GM18519 (cell line): ENCODE measurements around the gene LY6G5B.

Experiments
- ATAC-seq: cut with Tn5 transposase; IDR thresholded peaks from one replicate; pipeline ENCODE4 v1.9.1; 2021; ENCODE audit warnings: mild to moderate bottlenecking, moderate library complexity; ENCODE audit not compliant: unreplicated experiment, low FRiP score

LY6G5B gene, protein sequence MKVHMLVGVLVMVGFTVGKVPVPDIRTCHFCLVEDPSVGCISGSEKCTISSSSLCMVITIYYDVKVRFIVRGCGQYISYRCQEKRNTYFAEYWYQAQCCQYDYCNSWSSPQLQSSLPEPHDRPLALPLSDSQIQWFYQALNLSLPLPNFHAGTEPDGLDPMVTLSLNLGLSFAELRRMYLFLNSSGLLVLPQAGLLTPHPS

DNA sequence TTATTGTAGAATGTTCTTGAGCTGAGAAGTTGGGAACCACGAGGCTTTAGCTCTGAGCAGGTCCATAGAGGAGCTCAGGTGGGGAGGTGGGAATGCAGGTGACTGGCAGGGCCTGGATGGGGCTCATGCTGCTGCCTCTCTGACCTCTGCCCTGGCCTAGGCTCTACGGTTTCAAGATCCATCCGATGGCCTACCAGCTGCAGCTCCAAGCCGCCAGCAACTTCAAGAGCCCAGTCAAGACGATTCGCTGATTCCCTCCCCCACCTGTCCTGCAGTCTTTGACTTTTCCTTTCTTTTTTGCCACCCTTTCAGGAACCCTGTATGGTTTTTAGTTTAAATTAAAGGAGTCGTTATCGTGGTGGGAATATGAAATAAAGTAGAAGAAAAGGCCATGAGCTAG, at the start of gene LY6G5B:
LY6G5B (plus strand) TSS at position 301 of the 400 bp plus-strand sequence. CDS start 975 bp downstream, outside the sequence.
- no peak for ATAC-seq

DNA sequence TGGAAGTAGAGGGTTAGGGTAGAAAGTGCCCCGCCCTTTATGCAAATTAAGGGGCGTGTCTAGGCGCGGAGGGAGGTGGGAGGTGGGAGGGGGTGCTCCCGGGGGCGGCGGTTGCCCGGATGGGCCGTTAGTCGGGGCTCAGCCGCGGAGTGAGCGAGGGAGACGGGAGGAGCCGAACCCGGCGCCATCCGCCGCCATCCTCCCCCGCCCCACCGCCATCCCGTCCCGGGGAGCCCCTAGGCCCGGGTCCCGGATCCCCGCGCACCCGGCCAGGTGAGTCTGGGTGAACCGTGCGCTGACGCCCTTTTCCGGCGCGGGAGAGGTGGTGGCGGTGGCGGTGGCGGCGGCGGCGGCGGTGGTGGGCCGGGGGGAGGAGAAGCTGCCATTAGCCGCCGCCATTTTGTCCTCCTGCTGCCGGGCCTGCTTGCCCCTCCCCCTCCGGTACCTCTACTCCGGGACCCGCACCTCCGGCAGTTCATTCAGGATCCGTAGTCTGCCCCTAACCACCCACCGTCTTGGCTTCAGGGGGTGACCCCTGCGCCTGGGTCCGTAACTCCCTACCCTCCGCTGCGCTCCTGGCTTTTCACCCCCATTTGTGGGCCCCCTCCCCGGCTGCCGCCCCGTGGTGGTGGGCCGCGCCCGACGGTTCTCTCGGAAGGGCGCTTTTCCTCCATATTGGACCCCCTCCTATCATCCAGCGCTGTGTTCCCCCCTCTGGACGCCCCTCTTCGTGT, 49.0 kb upstream of the LY6G5B start, which contains the start of gene PRRC2A:
PRRC2A (plus strand) TSS at position 130 of the 734 bp plus-strand sequence. CDS start 2,075 bp downstream, outside the sequence.
- peak; percentile 31 for ATAC-seq

DNA sequence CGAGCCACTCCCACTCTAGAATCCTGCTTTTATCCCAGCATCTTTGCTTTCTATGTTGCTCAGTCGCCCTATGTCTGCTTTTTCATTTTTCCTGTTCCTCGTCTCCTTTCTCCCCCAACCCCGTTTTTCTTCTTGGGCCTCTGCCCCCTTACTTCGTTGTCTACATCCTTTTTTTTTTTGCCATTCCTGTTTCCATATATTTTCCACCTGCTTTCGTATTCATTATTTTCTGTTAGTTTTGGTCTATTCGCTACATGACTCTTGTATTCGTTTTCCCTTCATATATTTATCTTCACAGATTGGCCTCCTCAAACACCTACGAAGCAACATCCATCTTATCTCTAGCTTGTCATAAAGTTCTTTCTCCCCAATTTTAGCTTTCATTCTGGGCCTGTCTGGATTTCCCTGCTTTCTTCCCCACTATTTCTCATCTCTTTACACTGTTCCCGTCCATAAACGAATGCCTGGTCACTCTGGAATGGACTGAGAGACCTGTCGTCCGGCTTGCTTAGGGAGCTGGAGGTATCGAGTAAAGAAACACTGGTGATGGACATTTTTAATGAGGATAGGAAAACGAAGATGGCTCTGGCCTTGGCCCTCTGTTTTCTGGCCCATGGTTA, 48.3 kb upstream of the LY6G5B start:
- no peak for ATAC-seq

DNA sequence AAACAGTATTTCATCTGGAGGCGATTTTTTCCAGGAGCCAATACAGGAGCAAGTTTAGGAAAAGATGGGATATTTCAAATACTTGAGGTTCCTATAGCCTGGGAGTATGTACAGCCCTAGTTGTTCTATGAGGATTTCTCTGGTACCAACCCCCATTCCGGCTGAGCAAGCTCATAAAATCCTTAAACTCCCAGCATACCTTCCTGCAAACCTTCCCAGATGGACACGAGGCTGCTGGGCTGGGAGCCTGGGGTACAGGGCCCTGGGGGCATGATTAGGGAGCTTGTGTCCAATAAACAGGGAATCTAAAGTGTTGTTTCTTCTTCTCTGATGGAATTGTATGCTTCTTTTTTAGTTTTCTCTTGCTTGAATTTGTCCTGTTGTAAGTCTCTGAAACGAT, 47.8 kb upstream of the LY6G5B start:
- ATAC-seq = no peak

DNA sequence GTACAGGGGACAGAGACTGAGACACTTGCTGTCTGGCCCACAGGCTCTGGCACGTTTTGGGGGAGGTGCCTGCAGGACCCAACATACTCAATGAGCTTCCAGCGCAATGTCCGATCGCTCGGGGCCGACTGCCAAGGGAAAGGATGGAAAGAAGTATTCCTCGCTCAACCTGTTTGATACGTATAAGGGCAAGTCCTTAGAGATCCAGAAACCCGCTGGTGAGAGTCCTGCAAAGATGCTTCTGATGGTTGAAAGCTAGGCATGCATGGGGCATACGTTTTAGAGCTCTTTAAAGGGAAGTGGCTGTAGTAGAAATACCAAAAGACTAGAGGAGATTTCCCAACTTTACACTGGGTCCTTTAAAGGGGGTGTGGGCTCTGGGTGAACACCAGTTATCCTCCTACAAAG, 47.1 kb upstream of the LY6G5B start:
- ATAC-seq = no peak

DNA sequence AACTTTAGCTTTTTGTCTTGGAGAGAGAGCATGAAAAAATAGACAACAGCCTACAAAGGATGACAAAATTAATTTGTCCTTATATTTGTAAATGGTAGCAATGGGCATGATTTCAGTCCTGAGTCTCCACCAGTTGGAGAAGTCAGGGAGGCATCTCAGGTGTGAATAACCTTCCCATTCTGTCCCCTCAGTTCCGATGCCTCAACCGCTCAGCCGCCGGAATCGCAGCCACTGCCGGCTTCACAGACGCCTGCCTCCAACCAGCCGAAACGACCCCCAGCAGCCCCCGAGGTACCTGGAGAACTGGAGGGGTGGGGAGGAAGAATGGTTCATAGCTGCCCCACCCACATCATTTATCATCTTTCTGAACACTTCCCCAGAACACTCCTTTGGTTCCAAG, 45.7 kb upstream of the LY6G5B start:
- ATAC-seq = no peak

DNA sequence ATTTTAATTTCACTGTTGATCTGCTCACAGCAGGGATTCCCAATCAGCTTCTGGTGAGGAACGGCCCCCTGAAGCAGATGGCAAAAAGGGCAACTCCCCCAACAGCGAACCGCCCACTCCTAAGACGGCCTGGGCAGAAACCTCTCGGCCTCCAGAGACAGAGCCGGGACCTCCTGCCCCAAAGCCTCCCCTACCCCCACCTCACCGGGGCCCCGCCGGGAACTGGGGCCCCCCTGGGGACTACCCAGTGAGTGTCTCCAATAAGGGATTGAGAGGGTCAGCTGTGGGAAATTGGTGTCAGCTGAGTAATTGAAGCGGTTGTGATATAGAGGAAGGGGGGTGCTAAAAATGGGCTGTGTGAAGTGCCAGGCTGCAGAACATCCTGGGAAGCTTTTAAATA, 42.8 kb upstream of the LY6G5B start:
- no peak for ATAC-seq

DNA sequence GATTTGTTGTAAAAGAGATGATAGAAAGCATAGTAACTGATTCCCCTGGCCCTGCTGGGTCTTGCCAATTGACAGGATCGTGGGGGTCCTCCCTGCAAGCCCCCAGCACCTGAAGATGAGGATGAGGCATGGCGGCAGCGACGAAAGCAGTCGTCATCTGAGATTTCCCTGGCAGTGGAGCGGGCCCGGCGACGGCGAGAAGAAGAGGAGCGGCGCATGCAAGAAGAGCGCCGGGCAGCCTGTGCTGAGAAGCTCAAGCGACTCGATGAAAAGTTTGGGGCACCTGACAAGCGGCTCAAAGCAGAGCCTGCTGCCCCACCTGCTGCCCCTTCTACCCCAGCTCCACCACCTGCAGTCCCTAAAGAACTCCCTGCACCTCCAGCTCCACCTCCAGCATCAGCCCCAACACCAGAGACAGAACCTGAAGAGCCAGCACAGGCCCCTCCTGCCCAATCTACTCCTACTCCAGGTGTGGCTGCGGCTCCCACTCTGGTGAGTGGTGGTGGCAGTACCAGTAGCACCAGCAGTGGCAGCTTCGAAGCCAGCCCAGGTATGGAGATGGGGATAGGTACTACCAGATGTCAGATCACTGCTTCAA, 42.0 kb upstream of the LY6G5B start:
- ATAC-seq = no peak

DNA sequence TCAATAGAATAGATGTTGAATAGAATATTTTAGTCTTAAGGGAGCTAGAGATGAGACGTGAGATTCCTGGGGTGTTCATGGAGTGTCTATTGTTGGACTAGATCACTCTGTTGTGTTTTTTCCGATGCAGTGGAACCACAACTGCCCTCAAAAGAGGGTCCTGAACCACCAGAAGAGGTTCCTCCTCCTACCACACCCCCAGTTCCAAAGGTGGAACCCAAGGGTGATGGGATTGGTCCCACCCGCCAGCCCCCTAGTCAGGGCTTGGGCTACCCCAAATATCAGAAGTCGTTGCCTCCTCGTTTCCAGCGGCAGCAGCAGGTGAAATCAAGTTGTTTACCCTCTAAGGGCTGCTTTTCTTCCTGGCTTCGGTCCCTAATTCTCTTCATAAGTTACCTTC, 40.8 kb upstream of the LY6G5B start:
- ATAC-seq = no peak

DNA sequence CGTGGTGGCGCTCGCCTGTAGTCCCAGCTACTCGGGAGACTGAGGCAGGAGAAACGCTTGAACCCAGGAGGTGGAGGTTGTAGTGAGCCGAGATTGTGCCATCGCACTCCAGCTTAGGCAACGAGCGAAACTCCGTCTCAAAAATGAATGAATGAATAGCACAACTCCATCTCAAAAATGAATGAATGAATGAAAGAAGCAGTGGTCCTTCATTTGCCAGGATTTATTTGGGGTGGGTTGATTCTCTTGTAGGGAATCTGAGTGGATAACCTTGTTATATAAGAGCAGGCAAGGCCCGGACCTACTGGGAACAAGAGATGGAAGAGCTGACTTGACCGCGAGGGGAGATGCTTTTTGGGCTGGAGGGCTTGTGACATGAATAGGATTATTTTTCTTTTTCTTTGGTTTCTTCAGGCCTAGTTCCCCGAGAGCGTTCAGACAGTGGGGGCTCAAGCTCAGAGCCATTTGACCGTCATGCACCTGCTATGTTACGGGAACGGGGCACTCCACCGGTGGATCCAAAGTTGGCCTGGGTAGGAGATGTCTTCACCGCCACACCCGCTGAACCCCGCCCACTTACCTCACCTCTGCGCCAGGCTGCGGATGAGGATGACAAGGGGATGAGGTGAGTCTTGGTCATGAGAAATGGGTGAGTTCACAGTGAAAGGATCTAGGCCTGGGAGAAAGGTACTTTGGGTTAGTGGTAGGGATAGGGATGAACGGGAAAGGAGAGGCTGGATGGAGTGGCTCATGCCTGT, 39.4 kb upstream of the LY6G5B start:
- no peak for ATAC-seq

DNA sequence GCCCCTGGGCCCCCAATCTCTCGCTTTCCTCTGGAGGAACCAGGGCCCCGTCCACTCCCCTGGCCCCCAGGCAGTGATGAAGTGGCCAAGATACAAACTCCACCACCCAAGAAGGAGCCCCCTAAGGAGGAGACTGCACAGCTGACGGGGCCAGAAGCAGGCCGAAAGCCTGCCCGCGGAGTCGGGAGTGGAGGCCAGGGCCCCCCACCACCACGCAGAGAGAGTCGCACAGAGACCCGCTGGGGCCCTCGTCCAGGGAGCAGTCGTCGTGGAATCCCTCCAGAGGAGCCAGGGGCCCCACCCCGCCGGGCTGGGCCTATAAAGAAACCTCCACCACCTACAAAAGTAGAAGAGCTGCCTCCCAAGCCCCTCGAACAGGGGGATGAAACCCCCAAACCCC, 38.6 kb upstream of the LY6G5B start:
- ATAC-seq = no peak

DNA sequence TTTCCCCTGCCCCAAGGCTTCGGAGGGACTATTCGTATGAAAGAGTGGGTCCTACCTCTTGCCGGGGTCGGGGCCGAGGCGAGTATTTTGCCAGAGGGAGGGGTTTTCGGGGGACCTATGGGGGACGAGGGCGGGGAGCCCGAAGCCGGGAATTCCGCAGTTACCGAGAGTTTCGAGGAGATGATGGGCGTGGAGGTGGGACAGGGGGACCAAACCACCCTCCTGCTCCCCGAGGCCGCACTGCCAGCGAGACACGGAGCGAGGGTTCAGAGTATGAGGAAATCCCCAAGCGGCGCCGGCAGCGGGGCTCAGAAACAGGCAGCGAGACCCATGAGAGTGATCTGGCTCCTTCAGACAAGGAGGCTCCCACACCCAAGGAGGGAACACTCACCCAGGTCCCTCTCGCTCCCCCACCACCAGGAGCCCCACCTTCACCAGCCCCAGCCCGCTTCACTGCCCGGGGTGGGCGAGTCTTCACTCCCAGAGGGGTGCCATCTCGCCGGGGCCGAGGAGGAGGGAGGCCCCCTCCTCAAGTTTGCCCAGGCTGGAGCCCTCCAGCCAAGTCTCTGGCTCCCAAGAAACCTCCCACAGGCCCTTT, 38.0 kb upstream of the LY6G5B start:
- ATAC-seq = no peak

DNA sequence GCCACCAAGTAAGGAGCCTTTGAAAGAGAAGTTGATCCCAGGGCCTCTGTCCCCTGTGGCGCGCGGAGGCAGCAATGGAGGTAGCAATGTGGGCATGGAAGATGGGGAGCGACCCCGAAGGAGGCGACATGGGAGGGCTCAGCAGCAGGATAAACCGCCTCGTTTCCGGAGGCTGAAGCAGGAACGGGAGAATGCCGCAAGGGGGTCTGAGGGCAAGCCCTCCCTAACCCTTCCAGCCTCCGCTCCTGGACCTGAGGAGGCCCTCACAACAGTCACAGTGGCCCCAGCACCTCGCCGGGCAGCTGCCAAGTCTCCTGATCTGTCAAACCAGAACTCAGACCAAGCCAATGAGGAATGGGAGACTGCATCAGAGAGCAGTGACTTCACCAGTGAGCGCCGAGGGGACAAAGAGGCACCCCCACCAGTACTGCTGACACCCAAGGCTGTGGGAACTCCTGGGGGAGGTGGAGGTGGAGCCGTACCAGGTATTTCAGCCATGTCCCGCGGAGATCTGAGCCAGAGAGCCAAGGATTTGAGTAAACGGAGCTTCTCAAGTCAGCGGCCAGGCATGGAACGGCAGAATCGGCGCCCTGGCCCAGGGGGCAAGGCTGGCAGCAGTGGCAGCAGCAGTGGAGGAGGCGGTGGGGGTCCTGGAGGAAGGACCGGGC, 37.4 kb upstream of the LY6G5B start:
- no peak for ATAC-seq

DNA sequence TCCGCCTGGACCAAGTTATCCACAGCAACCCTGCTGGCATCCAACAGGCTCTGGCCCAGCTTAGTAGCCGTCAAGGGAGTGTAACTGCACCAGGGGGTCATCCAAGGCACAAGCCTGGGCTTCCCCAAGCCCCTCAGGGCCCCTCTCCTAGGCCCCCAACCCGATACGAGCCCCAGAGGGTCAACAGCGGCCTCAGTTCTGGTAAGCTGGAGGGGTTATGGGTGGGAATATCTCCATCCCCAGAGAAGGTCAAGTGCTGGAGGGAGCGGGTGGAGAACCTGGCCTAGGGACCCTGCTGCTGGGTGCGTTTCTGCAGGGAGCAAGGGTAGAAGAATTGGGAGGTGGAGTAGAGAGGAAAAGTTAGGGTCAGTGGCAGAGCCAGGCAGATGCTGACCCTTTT, 36.3 kb upstream of the LY6G5B start:
- ATAC-seq = no peak

DNA sequence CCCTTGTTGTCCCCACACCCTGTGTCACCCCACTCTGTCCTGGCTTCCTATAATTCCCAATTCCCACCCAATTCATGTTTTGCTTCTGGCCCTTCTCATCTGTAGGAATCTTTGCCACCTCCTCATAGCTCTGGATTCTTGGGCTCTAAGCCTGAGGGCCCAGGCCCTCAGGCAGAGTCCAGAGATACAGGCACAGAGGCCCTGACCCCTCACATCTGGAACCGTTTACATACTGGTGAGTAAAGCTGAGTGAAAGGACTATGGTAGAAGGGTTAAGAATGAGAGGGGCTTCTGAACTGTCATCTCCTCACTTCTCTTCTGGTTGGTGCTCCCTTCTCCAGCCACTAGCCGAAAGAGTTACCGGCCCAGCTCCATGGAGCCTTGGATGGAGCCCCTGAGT, 35.6 kb upstream of the LY6G5B start:
- ATAC-seq = no peak

DNA sequence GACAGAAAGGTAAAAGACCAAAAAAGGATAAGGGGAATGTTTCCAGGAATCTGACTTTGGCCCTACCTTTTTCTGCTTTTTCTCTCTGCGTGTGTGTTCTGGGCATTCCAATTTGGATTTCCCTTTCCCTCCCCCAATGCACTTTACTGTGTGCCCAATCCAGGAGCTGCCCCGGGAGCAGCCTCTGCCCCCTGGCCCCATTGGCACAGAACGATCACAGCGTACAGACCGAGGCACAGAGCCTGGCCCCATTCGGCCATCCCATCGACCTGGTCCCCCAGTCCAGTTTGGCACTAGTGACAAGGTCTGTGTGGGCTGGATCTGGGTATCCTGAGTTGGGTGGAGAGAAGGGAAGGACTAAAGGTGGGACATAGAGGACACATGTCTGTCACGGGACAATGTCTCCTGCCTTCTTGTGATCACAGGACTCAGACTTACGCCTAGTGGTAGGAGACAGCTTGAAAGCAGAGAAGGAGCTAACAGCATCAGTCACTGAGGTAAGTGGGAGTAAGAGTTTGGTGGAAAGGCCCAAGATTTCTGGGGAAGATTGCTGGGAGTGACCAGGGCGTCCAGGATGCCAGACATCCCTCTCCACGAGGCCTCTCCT, 34.7 kb upstream of the LY6G5B start:
- no peak for ATAC-seq

DNA sequence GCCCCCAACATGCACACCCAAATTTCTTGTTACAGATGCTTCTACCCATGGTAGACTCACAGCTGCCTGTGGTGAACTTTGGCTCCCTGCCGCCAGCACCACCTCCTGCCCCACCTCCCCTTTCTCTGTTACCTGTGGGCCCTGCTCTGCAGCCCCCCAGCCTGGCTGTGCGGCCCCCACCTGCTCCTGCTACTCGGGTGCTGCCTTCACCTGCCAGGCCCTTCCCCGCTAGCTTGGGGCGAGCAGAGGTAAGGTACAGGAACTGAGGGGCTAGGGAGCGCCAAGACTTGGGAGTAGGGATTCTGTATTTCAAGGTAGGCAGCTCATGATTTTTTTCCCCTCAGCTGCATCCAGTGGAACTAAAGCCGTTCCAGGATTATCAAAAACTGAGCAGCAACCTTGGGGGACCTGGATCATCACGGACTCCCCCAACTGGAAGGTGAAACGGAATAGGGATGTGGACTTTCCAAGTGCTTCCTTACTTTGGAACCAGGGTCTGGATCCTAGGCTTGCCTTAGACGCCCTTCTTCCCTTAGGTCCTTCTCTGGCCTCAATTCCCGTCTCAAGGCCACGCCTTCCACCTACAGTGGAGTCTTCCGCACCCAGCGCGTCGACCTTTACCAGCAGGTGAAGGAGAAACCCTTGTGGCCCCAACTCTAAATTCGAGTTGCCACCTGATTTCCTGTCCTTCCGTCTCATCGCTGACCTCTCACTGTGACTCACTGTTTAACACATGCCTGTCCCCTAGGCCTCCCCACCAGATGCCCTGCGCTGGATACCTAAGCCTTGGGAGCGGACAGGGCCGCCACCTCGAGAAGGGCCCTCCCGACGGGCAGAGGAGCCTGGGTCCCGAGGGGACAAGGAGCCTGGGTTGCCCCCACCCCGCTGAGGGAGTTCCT, 32.8 kb upstream of the LY6G5B start:
- ATAC-seq = no peak

DNA sequence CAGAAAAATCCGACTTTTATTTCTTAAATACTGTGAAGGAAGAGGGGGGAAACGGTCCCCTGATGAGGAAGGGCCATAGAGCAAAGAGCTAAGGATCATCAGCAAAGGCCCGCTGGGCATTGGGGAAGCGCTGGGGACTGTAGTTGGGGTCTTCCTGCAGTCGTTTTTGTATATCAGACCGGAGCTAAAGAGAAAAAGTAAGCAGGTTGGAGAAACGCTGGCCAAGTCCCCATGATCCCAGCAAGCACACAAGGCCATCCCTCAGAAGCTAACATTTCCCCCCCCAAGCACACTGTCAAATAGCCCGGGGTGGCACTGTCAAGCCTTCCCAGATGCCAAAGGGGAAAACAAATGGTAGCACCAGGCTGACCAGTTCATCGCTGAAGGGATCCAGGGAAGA, 30.7 kb upstream of the LY6G5B start:
- ATAC-seq = no peak
